Nephron progenitor cell (in vitro differentiated cells): Measurements from ENCODE around the gene GABBR1.

Experiments used
- DNase-seq: peaks from one replicate; pipeline ENCODE4 v3.0.0; 2021
- H3K27ac Mint-ChIP-seq: 2 replicates; pipeline ENCODE4 v1.8.0; 2021; ENCODE audit warnings: mild to moderate bottlenecking, moderate library complexity, mixed read lengths
- H3K27me3 Mint-ChIP-seq: 2 replicates; pipeline ENCODE4 v1.8.0; 2021; ENCODE audit warnings: mild to moderate bottlenecking, low read depth, mixed read lengths; ENCODE audit not compliant: poor library complexity
- H3K36me3 Mint-ChIP-seq: 2 replicates; pipeline ENCODE4 v1.8.0; 2021; ENCODE audit warnings: low read depth, mixed read lengths
- H3K4me1 Mint-ChIP-seq: 2 replicates; pipeline ENCODE4 v1.8.0; 2021; ENCODE audit warnings: mixed read lengths
- H3K4me3 Mint-ChIP-seq: 2 replicates; pipeline ENCODE4 v1.8.0; 2021; ENCODE audit warnings: mild to moderate bottlenecking, moderate library complexity, mixed read lengths
- H3K9me3 Mint-ChIP-seq: 2 replicates; pipeline ENCODE4 v1.8.0; 2021; ENCODE audit warnings: mild to moderate bottlenecking, moderate library complexity, mixed read lengths
- TF ChIP-seq, protein P1 (sequence below): fragments of 200-600 bp; sonication (generic); IDR thresholded peaks from 2 replicates; pipeline ENCODE4 v1.5.0; 2021; ENCODE audit warnings: antibody characterized with exemption

Gene GABBR1

DNA sequence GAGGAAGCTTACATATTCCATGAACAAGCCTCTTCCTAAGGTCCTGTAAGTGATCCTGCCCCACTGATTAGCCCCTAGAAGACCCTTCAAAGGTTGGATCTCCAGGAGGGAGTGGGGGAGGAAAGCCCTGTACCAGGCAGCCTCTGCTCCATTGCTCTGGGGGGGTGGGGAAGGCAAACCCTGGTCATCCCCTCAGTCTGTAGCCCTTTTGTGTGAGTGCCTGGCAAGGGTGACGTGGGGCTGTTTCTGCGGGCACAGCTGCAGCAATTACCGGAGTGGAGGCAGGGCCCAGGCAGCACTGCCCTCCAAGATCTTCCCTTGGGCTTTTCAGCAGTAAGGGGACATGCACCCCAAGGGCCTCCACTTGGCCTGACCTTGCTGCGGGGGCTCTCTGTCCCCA is 23.8 kb upstream of the GABBR1 start, which contains the start of gene MOG:
Gene MOG, plus strand, starts transcription at position 295 of the 400 bp plus-strand sequence. CDS start 118 bp downstream, outside the sequence.
- TF ChIP-seq, protein P1, sequence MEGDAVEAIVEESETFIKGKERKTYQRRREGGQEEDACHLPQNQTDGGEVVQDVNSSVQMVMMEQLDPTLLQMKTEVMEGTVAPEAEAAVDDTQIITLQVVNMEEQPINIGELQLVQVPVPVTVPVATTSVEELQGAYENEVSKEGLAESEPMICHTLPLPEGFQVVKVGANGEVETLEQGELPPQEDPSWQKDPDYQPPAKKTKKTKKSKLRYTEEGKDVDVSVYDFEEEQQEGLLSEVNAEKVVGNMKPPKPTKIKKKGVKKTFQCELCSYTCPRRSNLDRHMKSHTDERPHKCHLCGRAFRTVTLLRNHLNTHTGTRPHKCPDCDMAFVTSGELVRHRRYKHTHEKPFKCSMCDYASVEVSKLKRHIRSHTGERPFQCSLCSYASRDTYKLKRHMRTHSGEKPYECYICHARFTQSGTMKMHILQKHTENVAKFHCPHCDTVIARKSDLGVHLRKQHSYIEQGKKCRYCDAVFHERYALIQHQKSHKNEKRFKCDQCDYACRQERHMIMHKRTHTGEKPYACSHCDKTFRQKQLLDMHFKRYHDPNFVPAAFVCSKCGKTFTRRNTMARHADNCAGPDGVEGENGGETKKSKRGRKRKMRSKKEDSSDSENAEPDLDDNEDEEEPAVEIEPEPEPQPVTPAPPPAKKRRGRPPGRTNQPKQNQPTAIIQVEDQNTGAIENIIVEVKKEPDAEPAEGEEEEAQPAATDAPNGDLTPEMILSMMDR: no peak
- Mint-ChIP-seq H3K4me3 (no peak within 1 kb of the TSS), H3K9me3 (no peaks in the 10 kb centered on the region), H3K4me1 (peaks cover 23% of the 10 kb centered on the region), H3K27me3 (peaks cover 31% of the 10 kb centered on the region), H3K27ac (no peak within 1 kb of the TSS), H3K36me3 (no peaks in the 10 kb centered on the region)
- no peak for DNase-seq

DNA sequence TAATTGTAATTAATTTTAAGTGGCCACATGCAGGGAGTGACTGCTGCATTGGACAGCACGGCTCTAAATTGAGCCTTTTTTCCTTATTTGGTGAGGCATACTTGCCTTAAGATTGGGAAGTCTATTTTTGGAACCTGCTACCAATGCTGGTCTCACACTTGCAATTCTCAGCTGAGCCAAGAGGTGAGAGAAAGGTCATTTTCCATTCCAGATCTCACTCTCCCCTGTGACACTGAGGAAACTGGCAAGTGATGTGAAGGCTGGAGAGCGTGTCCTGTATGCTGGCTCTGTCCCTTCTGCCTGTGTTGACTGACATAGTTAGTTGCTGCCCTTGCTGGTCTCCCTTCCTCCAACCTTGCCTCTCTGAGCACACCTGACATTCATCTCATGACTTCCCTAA is 23.2 kb upstream of the GABBR1 start:
- Mint-ChIP-seq H3K36me3 (no peaks in the 10 kb centered on the region), H3K9me3 (no peaks in the 10 kb centered on the region), H3K4me1 (peaks cover 28% of the 10 kb centered on the region), H3K4me3 (no peak overlapping the region), H3K27me3 (peaks cover 26% of the 10 kb centered on the region), H3K27ac (no peak overlapping the region)
- DNase-seq: no peak
- TF ChIP-seq, protein P1: no peak

DNA sequence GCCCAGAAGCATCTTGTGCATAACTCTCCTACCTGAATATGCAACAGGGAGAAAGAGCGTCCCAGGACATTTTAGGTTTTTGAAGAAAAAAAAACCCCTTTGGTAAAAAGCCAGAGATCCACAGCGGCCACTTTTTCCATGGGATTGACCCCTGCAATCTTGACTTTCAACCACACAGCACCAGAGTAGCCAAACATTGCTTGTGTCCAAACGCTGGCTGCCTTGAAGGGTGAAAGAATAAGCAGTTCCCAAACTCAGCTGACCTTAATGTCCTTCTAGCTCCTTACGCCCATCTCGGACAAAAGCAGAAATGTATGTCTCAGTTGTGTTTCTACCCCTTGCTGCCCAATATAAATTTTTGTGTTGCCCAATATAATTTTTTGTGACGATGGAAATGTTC is 22.7 kb upstream of the GABBR1 start:
- Mint-ChIP-seq H3K36me3 (no peaks in the 10 kb centered on the region), H3K27ac (no peak overlapping the region), H3K4me1 (peaks cover 28% of the 10 kb centered on the region), H3K9me3 (no peaks in the 10 kb centered on the region), H3K27me3 (peaks cover 21% of the 10 kb centered on the region), H3K4me3 (no peak overlapping the region)
- DNase-seq: no peak
- TF ChIP-seq, protein P1: no peak

DNA sequence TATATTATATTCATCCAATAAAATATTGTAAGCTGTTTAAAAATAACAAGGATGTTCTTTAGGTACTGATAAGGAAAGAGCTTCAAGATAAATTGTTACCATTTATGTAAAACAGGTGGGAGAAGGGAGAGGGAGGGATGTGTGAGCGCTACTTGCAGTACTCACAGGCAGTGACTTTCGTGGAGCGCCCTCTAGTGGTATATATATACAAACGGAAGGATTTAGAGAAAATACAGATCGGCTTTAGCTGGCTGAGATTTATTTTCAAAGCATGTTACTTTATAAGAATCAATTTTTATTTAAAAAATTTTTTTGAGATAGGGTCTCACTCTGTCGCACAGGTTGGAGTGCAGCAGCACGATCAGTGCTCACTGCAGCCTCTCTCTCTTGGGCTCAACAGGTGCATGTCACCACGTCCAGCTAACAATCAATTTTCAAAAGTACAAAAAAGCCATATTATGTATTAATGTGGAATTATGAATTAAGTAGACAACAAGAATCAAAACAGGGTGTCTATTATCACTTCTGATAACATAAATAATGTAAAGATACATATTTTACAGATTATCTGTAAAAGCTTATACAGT is 20.6 kb upstream of the GABBR1 start:
- peaks cover 13% of the 10 kb centered on the region for H3K27me3 Mint-ChIP-seq
- TF ChIP-seq, protein P1: peak; percentile 80
- peak; percentile 49 for DNase-seq
- H3K36me3 Mint-ChIP-seq: no peaks in the 10 kb centered on the region
- H3K4me3 Mint-ChIP-seq: no peak overlapping the region
- no peaks in the 10 kb centered on the region for H3K9me3 Mint-ChIP-seq
- peaks cover 34% of the 10 kb centered on the region for H3K4me1 Mint-ChIP-seq
- H3K27ac Mint-ChIP-seq: no peak overlapping the region

DNA sequence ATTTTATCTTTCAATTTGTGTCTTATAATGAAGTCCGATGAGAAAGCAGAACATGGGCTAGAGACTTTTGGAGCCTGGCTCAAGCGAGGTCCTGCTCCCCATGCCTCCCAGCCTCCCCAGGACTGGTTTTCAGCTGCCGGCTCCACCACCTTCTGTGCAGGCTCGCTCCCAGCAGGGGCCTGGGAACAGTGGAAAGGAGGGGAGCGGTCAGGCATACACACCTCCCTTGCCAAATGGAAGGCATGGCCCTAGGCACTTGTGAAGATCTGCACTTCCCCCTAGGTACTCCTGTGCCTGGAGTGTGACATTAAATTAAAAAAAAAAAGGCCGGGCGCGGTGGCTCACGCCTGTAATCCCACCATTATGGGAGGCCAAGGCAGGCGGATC is 19.2 kb upstream of the GABBR1 start:
- Mint-ChIP-seq H3K27me3 (peaks cover 12% of the 10 kb centered on the region), H3K4me3 (no peak overlapping the region), H3K27ac (no peak overlapping the region), H3K4me1 (peaks cover 32% of the 10 kb centered on the region), H3K9me3 (no peaks in the 10 kb centered on the region), H3K36me3 (no peaks in the 10 kb centered on the region)
- TF ChIP-seq, protein P1: no peak
- no peak for DNase-seq
